K562 (cell line): ENCODE results near the gene CDPF1. TPM values are rescaled to one million over a fixed set of nuclear protein-coding genes. Genes with fewer than 3 reads are reported as not detected.

ENCODE experiments used
- ATAC-seq: fragments of 200-7000 bp; cut with Tn5 transposase; 3 replicates; pipeline ENCODE4 v1.9.1; 2020; ENCODE audit warnings: moderate library complexity
- BruUV-seq: library from RNA; stranded (reverse); fragments of 400-500 nt; replicated peaks from 2 replicates; lab custom pipeline; 2021; lab: Mats Ljungman, UMichigan
- CTCF ChIA-PET: fragments of 300-600 bp; formaldehyde crosslinking; extraction: SDS; loops from one replicate; lab custom pipeline; 2021; ENCODE audit warnings: low intra/inter-chr PET ratio; lab: Yijun Ruan, JAX
- POLR2A ChIA-PET: fragments of 300-600, 350-650 bp; sonication (Branson Sonifier 250); formaldehyde crosslinking; extraction: SDS; loops from one replicate; lab custom pipeline; 2021; ENCODE audit warnings: antibody characterized with exemption, inconsistent platforms; lab: Yijun Ruan, JAX
- DNase-seq, 4 experiments: peaks; one replicate each; pipeline versions ENCODE4 v3.0.0 to v3.0.0-alpha.2; 2011 to 2018; ENCODE audit warnings: low spot score in 3 of 4, mixed read lengths in 3 of 4; ENCODE audit errors: extremely low read depth in 1 of 4
- FAIRE-seq: peaks from 2 replicates; lab custom pipeline; 2011; peaks lifted over from hg19 to GRCh38; lab: Jason Lieb, UNC
- H2AFZ ChIP-seq: 2 replicates; pipeline ENCODE4 v1.6.0; 2011; ENCODE audit warnings: low read depth, low read length, control low read depth, inconsistent platforms
- H3K27ac ChIP-seq: fragments of 200-600 bp; 3 replicates; pipeline ENCODE4 v1.8.0; 2011; ENCODE audit warnings: low read depth, mild to moderate bottlenecking, control low read depth, inconsistent platforms, low read length, moderate library complexity, mixed read lengths; ENCODE audit errors: extremely low read depth
- H3K27me3 ChIP-seq, 2 experiments: fragments of 300-600 bp in 1 of 2; 2 replicates in 1 of 2; 3 replicates in 1 of 2; pipeline versions ENCODE4 v1.6.0 to v1.8.0; 2011; ENCODE audit warnings: inconsistent platforms in 2 of 2, low read length in 2 of 2, mild to moderate bottlenecking in 1 of 2, mixed read lengths in 1 of 2, moderate library complexity in 1 of 2; ENCODE audit not compliant: control insufficient read depth in 2 of 2, insufficient read depth in 2 of 2
- H3K36me3 ChIP-seq: fragments of 300-600 bp; 3 replicates; pipeline ENCODE4 v1.8.0; 2011; ENCODE audit warnings: mild to moderate bottlenecking, low read length, inconsistent platforms; ENCODE audit not compliant: control insufficient read depth, insufficient read depth
- H3K4me1 ChIP-seq, 2 experiments: fragments of 200-600 bp in 1 of 2; replicated peaks in 1 of 2; 2 replicates in 1 of 2; 3 replicates in 1 of 2; pipeline versions ENCODE4 v1.5.1 to v1.8.0; 2011; ENCODE audit warnings: inconsistent platforms in 2 of 2, low read length in 2 of 2, mild to moderate bottlenecking in 1 of 2, mixed read lengths in 1 of 2, moderate library complexity in 1 of 2; ENCODE audit not compliant: control insufficient read depth in 2 of 2, insufficient read depth in 2 of 2
- H3K4me2 ChIP-seq: 2 replicates; pipeline ENCODE4 v1.6.1; 2011; ENCODE audit warnings: low read length, control low read depth, inconsistent platforms, mixed read lengths; ENCODE audit not compliant: insufficient read depth
- H3K4me3 ChIP-seq: fragments of 200-600 bp; sonication (generic), shearing (Covaris generic); 2 replicates; pipeline ENCODE4 v1.5.1; 2016; ENCODE audit warnings: control low read depth, inconsistent platforms
- H3K79me2 ChIP-seq: fragments of 200-600 bp; 3 replicates; pipeline ENCODE4 v1.8.0; 2011; ENCODE audit warnings: low read length, inconsistent platforms; ENCODE audit not compliant: control insufficient read depth, insufficient read depth
- H3K9ac ChIP-seq, 2 experiments: 2 replicates each; pipeline versions ENCODE4 v1.6.0 to v1.6.1; 2011; ENCODE audit warnings: low read depth in 2 of 2, low read length in 2 of 2, control low read depth in 1 of 2, inconsistent platforms in 1 of 2, mild to moderate bottlenecking in 1 of 2, mixed read lengths in 1 of 2; ENCODE audit not compliant: insufficient read depth in 1 of 2
- H3K9me1 ChIP-seq: one replicate; pipeline ENCODE4 v1.6.0; 2011; ENCODE audit warnings: inconsistent platforms, mild to moderate bottlenecking, low read length, moderate library complexity; ENCODE audit not compliant: control insufficient read depth, insufficient read depth
- H3K9me3 ChIP-seq: replicated peaks from 2 replicates; pipeline ENCODE4 v1.5.1; 2011; ENCODE audit warnings: low read depth, low read length, inconsistent platforms; ENCODE audit not compliant: control insufficient read depth, insufficient read depth
- H4K20me1 ChIP-seq: replicated peaks from 2 replicates; pipeline ENCODE4 v1.6.1; 2011; ENCODE audit warnings: low read length, inconsistent platforms, mixed read lengths; ENCODE audit not compliant: control insufficient read depth, insufficient read depth
- BCL6 ChIP-seq: fragments of 250-450 bp; sonication (Bioruptor Pico); IDR thresholded peaks from 2 replicates; pipeline ENCODE4 v1.4.0; 2020
- FOXJ2 ChIP-seq: fragments of 200-800 bp; sonication (Bioruptor generic); IDR thresholded peaks from 2 replicates; pipeline ENCODE4 v1.6.1; 2016; ENCODE audit warnings: missing genetic modification characterization, missing compliant biosample characterization
- HMG20B ChIP-seq: fragments of 250-450 bp; sonication (Bioruptor Pico); IDR thresholded peaks from 2 replicates; pipeline ENCODE4 v1.5.0; 2021; ENCODE audit warnings: mild to moderate bottlenecking
- RBM34 ChIP-seq: fragments of 200-400 bp; formaldehyde crosslinking; IDR thresholded peaks from 2 replicates; pipeline ENCODE4 v1.6.1; 2018; ENCODE audit warnings: low read length, borderline replicate concordance; ENCODE audit not compliant: insufficient read depth
- SUPT5H ChIP-seq: fragments of 450-650 bp; IDR thresholded peaks from 2 replicates; pipeline ENCODE4 v1.6.1; 2016
- TAL1 ChIP-seq: fragments of 450-650 bp; IDR thresholded peaks from 2 replicates; pipeline ENCODE4 v1.6.1; 2016; ENCODE audit warnings: mild to moderate bottlenecking
- ZNF143 ChIP-seq: sonication (generic); formaldehyde crosslinking; IDR thresholded peaks from 2 replicates; pipeline ENCODE4 v1.9.0; 2022; ENCODE audit warnings: mild to moderate bottlenecking, missing genetic modification reagents
- WGBS: fragments of 100-300 bp; shearing (Covaris generic); methylation state at CpG from one replicate; pipeline ENCODE4 v1.1.6; 2016; ENCODE audit warnings: low coverage, mixed read lengths; ENCODE audit not compliant: insufficient coverage; ENCODE audit errors: missing lambda C conversion rate; 5-methylcytosine and 5-hydroxymethylcytosine counted together
- in situ Hi-C: fragments of 300-500 bp; cut with MboI; formaldehyde crosslinking; loops from 4 replicates; pipeline ENCODE4 v1.15.0; 2018; ENCODE audit warnings: inconsistent platforms, mixed read lengths
- intact Hi-C: fragments of 100-400 bp; cut with micrococcal nuclease; formaldehyde crosslinking; loops from 2 replicates; pipeline ENCODE4 v1.14.2; 2022
- polyA plus RNA-seq, 8 experiments: library from polyadenylated mRNA; depleted of rRNA in 4 of 8; stranded (reverse) in 5 of 8; unstranded in 3 of 8; fragments of >200 nt; fragmentation: Nextera tagmentation in 2 of 8; fragmentation: Illumina TruSeq in 1 of 8; extraction: Ambion mirVana in 2 of 8; extraction: Trizol in 1 of 8; gene quantifications; 2 replicates each; pipeline versions ENCODE4 v1.2.1 to v1.2.3, GENCODE V29; 2011 to 2014; ENCODE audit warnings: inconsistent platforms in 1 of 8, missing spikeins in 1 of 8
- total RNA-seq, 7 experiments: library from RNA; depleted of rRNA in 6 of 7; stranded (reverse); fragments of >200 nt in 6 of 7; fragmentation: Illumina TruSeq in 2 of 7; extraction: Trizol in 2 of 7; gene quantifications; 2 replicates each; pipeline versions ENCODE4 v1.2.1 to v1.2.3, GENCODE V29; 2011 to 2021; ENCODE audit warnings: low replicate concordance in 1 of 7

CDPF1 gene
- total and polyA plus RNA-seq, 9 of the 15 experiments (the other 6 are each of a cell fraction or from before 2014, with no cell fraction given): 0.84 to 19.5 (median 9.1) TPM

DNA sequence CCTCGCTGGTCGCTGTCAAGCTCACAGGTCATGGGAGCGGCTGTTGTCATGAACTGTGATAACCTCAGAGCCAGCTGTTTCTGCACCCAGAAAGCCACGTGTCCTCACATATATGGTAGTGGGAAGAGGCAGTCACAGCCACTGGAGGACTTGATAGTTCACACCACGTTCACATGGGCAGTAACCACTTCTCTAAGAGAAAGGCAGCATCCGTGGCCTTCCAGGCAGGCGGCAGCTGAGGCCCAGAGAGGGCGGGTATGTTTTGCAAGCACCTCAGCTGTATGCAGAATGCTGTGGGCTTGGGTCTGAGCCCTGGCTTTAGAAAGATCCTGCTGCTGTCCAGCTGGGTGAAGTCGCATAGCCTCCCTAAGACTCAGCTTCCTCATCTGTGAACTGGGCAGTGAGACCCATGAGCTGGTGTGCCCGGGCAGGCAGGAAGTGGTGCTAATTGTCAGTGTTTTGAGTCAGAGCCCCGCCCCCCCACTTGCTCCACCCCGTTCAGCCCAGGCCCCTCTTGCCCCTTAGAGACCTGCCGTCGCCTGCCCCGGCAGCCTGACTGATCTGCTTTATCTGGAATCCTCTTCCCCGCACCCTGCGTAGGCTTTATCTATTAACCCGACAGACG is 31.0 kb upstream of the CDPF1 start:
- H3K4me2 ChIP-seq: no peak overlapping the region
- no peaks in the 10 kb centered on the region; a peak in 1 of 5 replicates for H3K4me1 ChIP-seq
- in situ Hi-C loops: no loop called here
- no peak overlapping the region for H3K9ac ChIP-seq
- POLR2A ChIA-PET: interaction anchor here (0.6 to 4.3 kb wide), 3 partner anchors 12 to 30 kb away, joined by 3 to 28 read pairs (median 3); partner anchors contain the start of gene TTC38
- no peaks in the 10 kb centered on the region for H3K9me3 ChIP-seq
- CTCF ChIA-PET: no interaction called here
- peaks cover 78% of the 10 kb centered on the region for H3K36me3 ChIP-seq
- ATAC-seq: no peak
- H4K20me1 ChIP-seq: no peaks in the 10 kb centered on the region
- TF ChIP-seq FOXJ2 (no peak), RBM34 (no peak), TAL1 (no peak), SUPT5H (no peak), ZNF143 (CRISPR knock-in tag) (no peak), HMG20B (CRISPR knock-in tag) (no peak), BCL6 (no peak)
- H3K79me2 ChIP-seq: no peaks in the 10 kb centered on the region
- DNase-seq: no peak
- no peaks in the 10 kb centered on the region for H3K27me3 ChIP-seq
- 84% methylated on average over 13 of the region's 19 CpGs for WGBS
- no peak overlapping the region for H2AFZ ChIP-seq
- intact Hi-C loops: no loop called here
- H3K4me3 ChIP-seq: no peak overlapping the region
- no TSS peak for BruUV-seq
- no peak overlapping the region for H3K27ac ChIP-seq
- FAIRE-seq: no peak
- no peaks in the 10 kb centered on the region for H3K9me1 ChIP-seq
